Endothelial cell of umbilical vein (primary cell): ENCODE data around the gene HEPH. TPM values are rescaled to one million over a fixed set of nuclear protein-coding genes. Genes with fewer than 3 reads are reported as not detected.

ENCODE experiments used
- BruUV-seq: library from RNA; stranded (reverse); fragments of 400-500 nt; replicated peaks from 2 replicates; lab custom pipeline; 2021; lab: Mats Ljungman, UMichigan
- CTCF ChIA-PET: fragments of 300-600, 350-600 bp; sonication (Branson Sonifier 250); formaldehyde crosslinking; loops from one replicate; lab custom pipeline; 2021; ENCODE audit warnings: antibody characterized with exemption, inconsistent platforms; lab: Charles Lee
- POLR2A ChIA-PET: fragments of 300-600, 350-600 bp; sonication (Branson Sonifier 250); formaldehyde crosslinking; loops from one replicate; lab custom pipeline; 2021; ENCODE audit warnings: antibody characterized with exemption, inconsistent platforms; lab: Charles Lee
- DNase-seq: peaks from one replicate; pipeline ENCODE4 v3.0.0-alpha.2; 2011; ENCODE audit warnings: low read depth, low spot score
- FAIRE-seq: peaks from 2 replicates; lab custom pipeline; 2011; peaks lifted over from hg19 to GRCh38; lab: Jason Lieb, UNC
- H2AFZ ChIP-seq: 2 replicates; pipeline ENCODE4 v1.6.0; 2012; ENCODE audit warnings: low read depth, low read length, control low read depth, inconsistent platforms
- H3K27ac ChIP-seq: 2 replicates; pipeline ENCODE4 v1.5.1; 2011; ENCODE audit warnings: low read depth, mild to moderate bottlenecking, control low read depth, low read length, moderate library complexity; ENCODE audit not compliant: insufficient read depth
- H3K27me3 ChIP-seq, 2 experiments: 2 replicates each; pipeline versions ENCODE4 v1.6.0 to v1.6.1; 2011; ENCODE audit warnings: low read length in 2 of 2, mixed read lengths in 1 of 2; ENCODE audit not compliant: control insufficient read depth in 2 of 2, insufficient read depth in 2 of 2
- H3K36me3 ChIP-seq, 2 experiments: 2 replicates in 1 of 2; 3 replicates in 1 of 2; pipeline ENCODE4 v1.5.1; 2011; ENCODE audit warnings: low read length in 2 of 2, mild to moderate bottlenecking in 1 of 2, moderate library complexity in 1 of 2; ENCODE audit not compliant: control insufficient read depth in 2 of 2, insufficient read depth in 2 of 2; ENCODE audit errors: extremely low read depth in 1 of 2
- H3K4me1 ChIP-seq: 3 replicates; pipeline ENCODE4 v1.5.1; 2011; ENCODE audit warnings: mild to moderate bottlenecking, low read length; ENCODE audit not compliant: control insufficient read depth, insufficient read depth; ENCODE audit errors: extremely low read depth
- H3K4me2 ChIP-seq: 2 replicates; pipeline ENCODE4 v1.6.1; 2011; ENCODE audit warnings: low read length, control low read depth, mixed read lengths; ENCODE audit not compliant: insufficient read depth
- H3K4me3 ChIP-seq, 3 experiments: fragments of 200-600 bp in 1 of 3; sonication (generic), shearing (Covaris generic) in 1 of 3; replicated peaks in 1 of 3; 2 replicates each; pipeline ENCODE4 v1.5.1; 2011 to 2016; ENCODE audit warnings: control low read depth in 3 of 3, low read length in 3 of 3, mild to moderate bottlenecking in 2 of 3, inconsistent platforms in 1 of 3, low read depth in 1 of 3, moderate library complexity in 1 of 3; ENCODE audit not compliant: insufficient read depth in 1 of 3
- H3K79me2 ChIP-seq: 2 replicates; pipeline ENCODE4 v1.6.0; 2012; ENCODE audit warnings: low read length, inconsistent platforms; ENCODE audit not compliant: control insufficient read depth, insufficient read depth
- H3K9ac ChIP-seq: replicated peaks from 2 replicates; pipeline ENCODE3; 2011; ENCODE audit warnings: low read length, control low read depth; ENCODE audit not compliant: insufficient read depth; ENCODE audit errors: extremely low read depth
- H3K9me1 ChIP-seq: replicated peaks from 3 replicates; pipeline ENCODE4 v1.6.0; 2011; ENCODE audit warnings: mild to moderate bottlenecking, low read length; ENCODE audit not compliant: control insufficient read depth, insufficient read depth; ENCODE audit errors: extremely low read depth
- H3K9me3 ChIP-seq: replicated peaks from 2 replicates; pipeline ENCODE4 v1.5.1; 2012; ENCODE audit warnings: low read length, inconsistent platforms; ENCODE audit not compliant: control insufficient read depth, insufficient read depth
- H4K20me1 ChIP-seq: replicated peaks from 2 replicates; pipeline ENCODE3; 2011; ENCODE audit warnings: mild to moderate bottlenecking, low read length; ENCODE audit not compliant: control insufficient read depth, insufficient read depth; ENCODE audit errors: extremely low read depth
- CTCF ChIP-seq, 2 donors: IDR thresholded peaks; 1 replicate in 1 of 2; 2 replicates in 1 of 2; pipeline ENCODE4 v1.5.1; 2011; ENCODE audit warnings: low read length in 2 of 2, mild to moderate bottlenecking in 2 of 2, moderate library complexity in 2 of 2, control low read depth in 1 of 2, inconsistent platforms in 1 of 2, low read depth in 1 of 2; ENCODE audit not compliant: insufficient read depth in 1 of 2; ENCODE audit errors: extremely low read depth in 1 of 2
- EZH2 ChIP-seq: IDR thresholded peaks from 2 replicates; pipeline ENCODE4 v1.6.1; 2012; ENCODE audit warnings: borderline replicate concordance, low read depth, mild to moderate bottlenecking, moderate library complexity, low read length, inconsistent platforms; ENCODE audit not compliant: severe bottlenecking
- FOS ChIP-seq: IDR thresholded peaks from 2 replicates; pipeline ENCODE4 v1.6.1; 2011; ENCODE audit warnings: mild to moderate bottlenecking, low read length, moderate library complexity, borderline replicate concordance; ENCODE audit not compliant: insufficient read depth
- GATA2 ChIP-seq: IDR thresholded peaks from 2 replicates; pipeline ENCODE4 v1.7.0; 2011; ENCODE audit warnings: low read depth, mild to moderate bottlenecking, moderate library complexity, mixed read lengths, low read length; ENCODE audit not compliant: insufficient read length, insufficient read depth
- JUN ChIP-seq: IDR thresholded peaks from 2 replicates; pipeline ENCODE4 v1.6.1; 2011; ENCODE audit warnings: borderline replicate concordance, low read depth; ENCODE audit not compliant: insufficient read length, insufficient read depth
- MAX ChIP-seq: IDR thresholded peaks from 2 replicates; pipeline ENCODE4 v1.6.1; 2011; ENCODE audit not compliant: insufficient read depth, insufficient read length
- MYC ChIP-seq: IDR thresholded peaks from one replicate; pipeline ENCODE4 v1.6.1; 2011; ENCODE audit warnings: mild to moderate bottlenecking, low read depth, low read length
- POLR2A ChIP-seq: IDR thresholded peaks from 2 replicates; pipeline ENCODE4 v1.6.1; 2012; ENCODE audit warnings: low read depth, mild to moderate bottlenecking, control low read depth, low read length
- POLR2AphosphoS5 ChIP-seq: IDR thresholded peaks from 2 replicates; pipeline ENCODE4 v1.6.1; 2012; ENCODE audit warnings: low read depth, mild to moderate bottlenecking, control low read depth, low read length, moderate library complexity; ENCODE audit not compliant: insufficient read depth
- dilution Hi-C: fragments of 300-500 bp; cut with MboI; formaldehyde crosslinking; loops from one replicate; pipeline ENCODE4 v1.15.0; 2019; ENCODE audit warnings: low sequenced_read_pairs; ENCODE audit not compliant: extremely low pct_ligation_motif_present
- intact Hi-C: fragments of 100-400 bp; cut with micrococcal nuclease; formaldehyde crosslinking; loops from one replicate; pipeline ENCODE4 v1.10.0; 2022
- polyA plus RNA-seq, 4 experiments: library from polyadenylated mRNA; depleted of rRNA in 3 of 4; stranded (reverse) in 3 of 4; unstranded in 1 of 4; fragments of >200 nt; gene quantifications; 2 replicates each; pipeline versions ENCODE4 v1.2.1 to v1.2.3, GENCODE V29; 2011 to 2012; ENCODE audit warnings: missing spikeins in 1 of 4
- total RNA-seq: library from RNA; stranded (reverse); gene quantifications from 2 replicates; pipeline ENCODE4 v1.2.3, GENCODE V29; 2021

Gene HEPH
- total and polyA plus RNA-seq, 2 donors (not counting 3 experiments of a cell fraction or from before 2014, with no cell fraction given): 0.08 to 0.20 TPM

- TF ChIP-seq POLR2AphosphoS5 (no peak), CTCF (IDR thresholded peaks at IDR 0.05; ENCODE audit: extremely low read depth in 1 of 2, insufficient read depth in 1 of 2, low read depth in 1 of 2, low read length in 2 of 2) (no peak), FOS (no peak), JUN (no peak), EZH2 (no peak), GATA2 (no peak), MYC (no peak), MAX (no peak), POLR2A (no peak)
- Histone ChIP-seq H3K9me1 (no peaks in the 10 kb centered on the region), H3K9ac (no peak overlapping the region), H3K36me3 (no peaks in the 10 kb centered on the region), H3K4me3 (no peak overlapping the region), H3K79me2 (no peaks in the 10 kb centered on the region), H3K9me3 (no peaks in the 10 kb centered on the region), H3K4me1 (no peaks in the 10 kb centered on the region), H3K4me2 (no peak overlapping the region), H2AFZ (no peak overlapping the region), H3K27me3 (no peaks in the 10 kb centered on the region), H4K20me1 (no peaks in the 10 kb centered on the region), H3K27ac (no peak overlapping the region)
- FAIRE-seq: no peak
- POLR2A ChIA-PET: no interaction called here
- intact Hi-C loops: loop anchor here (10.0 kb wide), 1 partner anchor 534 kb away; no protein-coding TSS in a partner anchor
- no TSS peak for BruUV-seq
- DNase-seq: no peak
- dilution Hi-C loops: no loop called here
- CTCF ChIA-PET: interaction anchor here (1.4 kb wide), 1 partner anchor 1945 kb away, joined by 3 read pairs; no protein-coding TSS in a partner anchor
Measured at GRCh38 chrX:66200855-66201795, 37.1 kb downstream of the HEPH start.
